ENCODE measurements around the gene MTMR11.

DNA sequence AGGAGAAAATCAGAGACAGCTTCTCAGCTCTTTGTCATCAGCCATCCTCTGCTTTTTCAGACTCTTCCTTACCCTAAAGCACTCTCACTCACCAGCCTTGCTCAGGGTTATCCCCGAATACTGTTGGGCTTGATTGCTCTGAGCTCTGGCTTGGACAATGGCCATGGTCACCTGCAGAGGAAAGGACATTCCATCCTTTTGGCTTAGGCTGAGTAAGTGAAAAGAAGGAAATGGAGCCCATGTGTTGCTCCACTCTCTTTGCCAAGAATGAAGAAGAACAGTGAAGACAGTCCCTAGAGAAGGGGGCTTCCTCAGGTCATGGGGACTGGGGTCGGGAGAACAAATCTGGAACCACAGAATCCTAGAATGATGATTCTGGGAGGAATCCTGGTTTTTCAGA lies 2.3 kb downstream of the MTMR11 start:
- TF ChIP-seq ZNF792 (CRISPR knock-in tag; IDR thresholded peaks at IDR 0.05) (no peak), MYC (CRISPR knock-in tag; IDR thresholded peaks at IDR 0.05; ENCODE audit: borderline replicate concordance) (no peak), ZNF672 (CRISPR knock-in tag; IDR thresholded peaks at IDR 0.05) (no peak), ONECUT2 (CRISPR knock-in tag; IDR thresholded peaks at IDR 0.05) (no peak), REST (IDR thresholded peaks at IDR 0.05; ENCODE audit: borderline replicate concordance in 1 of 2, low read depth in 1 of 2, low read length in 2 of 2) (no peak), TAF1 (CRISPR knock-in tag; IDR thresholded peaks at IDR 0.05) (no peak), BRCA1 (CRISPR knock-in tag; IDR thresholded peaks at IDR 0.05) (no peak), CEBPB (IDR thresholded peaks at IDR 0.05; ENCODE audit: borderline replicate concordance, low read depth, low read length) (no peak), JARID2 (CRISPR knock-in tag; IDR thresholded peaks at IDR 0.05; ENCODE audit: insufficient replicate concordance) (no peak)
- TF ChIP-seq, protein P1, sequence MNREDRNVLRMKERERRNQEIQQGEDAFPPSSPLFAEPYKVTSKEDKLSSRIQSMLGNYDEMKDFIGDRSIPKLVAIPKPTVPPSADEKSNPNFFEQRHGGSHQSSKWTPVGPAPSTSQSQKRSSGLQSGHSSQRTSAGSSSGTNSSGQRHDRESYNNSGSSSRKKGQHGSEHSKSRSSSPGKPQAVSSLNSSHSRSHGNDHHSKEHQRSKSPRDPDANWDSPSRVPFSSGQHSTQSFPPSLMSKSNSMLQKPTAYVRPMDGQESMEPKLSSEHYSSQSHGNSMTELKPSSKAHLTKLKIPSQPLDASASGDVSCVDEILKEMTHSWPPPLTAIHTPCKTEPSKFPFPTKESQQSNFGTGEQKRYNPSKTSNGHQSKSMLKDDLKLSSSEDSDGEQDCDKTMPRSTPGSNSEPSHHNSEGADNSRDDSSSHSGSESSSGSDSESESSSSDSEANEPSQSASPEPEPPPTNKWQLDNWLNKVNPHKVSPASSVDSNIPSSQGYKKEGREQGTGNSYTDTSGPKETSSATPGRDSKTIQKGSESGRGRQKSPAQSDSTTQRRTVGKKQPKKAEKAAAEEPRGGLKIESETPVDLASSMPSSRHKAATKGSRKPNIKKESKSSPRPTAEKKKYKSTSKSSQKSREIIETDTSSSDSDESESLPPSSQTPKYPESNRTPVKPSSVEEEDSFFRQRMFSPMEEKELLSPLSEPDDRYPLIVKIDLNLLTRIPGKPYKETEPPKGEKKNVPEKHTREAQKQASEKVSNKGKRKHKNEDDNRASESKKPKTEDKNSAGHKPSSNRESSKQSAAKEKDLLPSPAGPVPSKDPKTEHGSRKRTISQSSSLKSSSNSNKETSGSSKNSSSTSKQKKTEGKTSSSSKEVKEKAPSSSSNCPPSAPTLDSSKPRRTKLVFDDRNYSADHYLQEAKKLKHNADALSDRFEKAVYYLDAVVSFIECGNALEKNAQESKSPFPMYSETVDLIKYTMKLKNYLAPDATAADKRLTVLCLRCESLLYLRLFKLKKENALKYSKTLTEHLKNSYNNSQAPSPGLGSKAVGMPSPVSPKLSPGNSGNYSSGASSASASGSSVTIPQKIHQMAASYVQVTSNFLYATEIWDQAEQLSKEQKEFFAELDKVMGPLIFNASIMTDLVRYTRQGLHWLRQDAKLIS (CRISPR knock-in tag; IDR thresholded peaks at IDR 0.05) = no peak
- TF ChIP-seq, protein P2, sequence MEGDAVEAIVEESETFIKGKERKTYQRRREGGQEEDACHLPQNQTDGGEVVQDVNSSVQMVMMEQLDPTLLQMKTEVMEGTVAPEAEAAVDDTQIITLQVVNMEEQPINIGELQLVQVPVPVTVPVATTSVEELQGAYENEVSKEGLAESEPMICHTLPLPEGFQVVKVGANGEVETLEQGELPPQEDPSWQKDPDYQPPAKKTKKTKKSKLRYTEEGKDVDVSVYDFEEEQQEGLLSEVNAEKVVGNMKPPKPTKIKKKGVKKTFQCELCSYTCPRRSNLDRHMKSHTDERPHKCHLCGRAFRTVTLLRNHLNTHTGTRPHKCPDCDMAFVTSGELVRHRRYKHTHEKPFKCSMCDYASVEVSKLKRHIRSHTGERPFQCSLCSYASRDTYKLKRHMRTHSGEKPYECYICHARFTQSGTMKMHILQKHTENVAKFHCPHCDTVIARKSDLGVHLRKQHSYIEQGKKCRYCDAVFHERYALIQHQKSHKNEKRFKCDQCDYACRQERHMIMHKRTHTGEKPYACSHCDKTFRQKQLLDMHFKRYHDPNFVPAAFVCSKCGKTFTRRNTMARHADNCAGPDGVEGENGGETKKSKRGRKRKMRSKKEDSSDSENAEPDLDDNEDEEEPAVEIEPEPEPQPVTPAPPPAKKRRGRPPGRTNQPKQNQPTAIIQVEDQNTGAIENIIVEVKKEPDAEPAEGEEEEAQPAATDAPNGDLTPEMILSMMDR (CRISPR knock-in tag; IDR thresholded peaks at IDR 0.05) = no peak
- TF ChIP-seq, protein P3, sequence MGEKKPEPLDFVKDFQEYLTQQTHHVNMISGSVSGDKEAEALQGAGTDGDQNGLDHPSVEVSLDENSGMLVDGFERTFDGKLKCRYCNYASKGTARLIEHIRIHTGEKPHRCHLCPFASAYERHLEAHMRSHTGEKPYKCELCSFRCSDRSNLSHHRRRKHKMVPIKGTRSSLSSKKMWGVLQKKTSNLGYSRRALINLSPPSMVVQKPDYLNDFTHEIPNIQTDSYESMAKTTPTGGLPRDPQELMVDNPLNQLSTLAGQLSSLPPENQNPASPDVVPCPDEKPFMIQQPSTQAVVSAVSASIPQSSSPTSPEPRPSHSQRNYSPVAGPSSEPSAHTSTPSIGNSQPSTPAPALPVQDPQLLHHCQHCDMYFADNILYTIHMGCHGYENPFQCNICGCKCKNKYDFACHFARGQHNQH (CRISPR knock-in tag; IDR thresholded peaks at IDR 0.05) = no peak
